Testis (tissue), 3 donors: ENCODE results near the gene GALNT11. TPM values are rescaled to one million over a fixed set of nuclear protein-coding genes. Genes with fewer than 3 reads are reported as not detected.
"Not testable (repeated sequence)": the region's sequence is repeated elsewhere in the genome, so short reads cannot be mapped to it uniquely, and the experiment has no call there.

Experiments
- DNase-seq: peaks from one replicate; pipeline ENCODE4 v3.0.0-alpha.2; 2019
- H3K27ac ChIP-seq, 2 donors: fragments of 200-600 bp; sonication (generic); one replicate each; pipeline ENCODE4 v1.5.1; 2019
- H3K27me3 ChIP-seq: fragments of 200-600 bp; sonication (generic); one replicate; pipeline ENCODE4 v1.5.1; 2019
- H3K36me3 ChIP-seq: fragments of 200-600 bp; sonication (generic); one replicate; pipeline ENCODE4 v1.5.1; 2017; ENCODE audit warnings: low read depth; ENCODE audit errors: missing control alignments
- H3K4me1 ChIP-seq: fragments of 200-600 bp; sonication (generic); one replicate; pipeline ENCODE4 v1.5.1; 2019
- H3K4me3 ChIP-seq, 2 donors: fragments of 200-600 bp; sonication (generic); one replicate each; pipeline ENCODE4 v1.5.1; 2017 to 2019
- H3K9me3 ChIP-seq: fragments of 200-600 bp; sonication (generic); one replicate; pipeline ENCODE4 v1.5.1; 2017
- POLR2A ChIP-seq: fragments of 450-650 bp; IDR thresholded peaks from one replicate; pipeline ENCODE4 v1.6.1; 2017; ENCODE audit warnings: antibody characterized with exemption, mild to moderate bottlenecking, moderate library complexity
- WGBS, 2 donors: methylation state at CpG; one replicate each; pipeline ENCODE4 v1.1.5; 2018; 5-methylcytosine and 5-hydroxymethylcytosine counted together
- intact Hi-C: fragments of 100-400 bp; cut with DNase I; formaldehyde crosslinking; loops from one replicate; pipeline ENCODE4 v1.15.1; 2023; ENCODE audit warnings: low total_unique reads
- polyA plus RNA-seq: library from polyadenylated mRNA; stranded (reverse); fragments of 350-450 nt; fragmentation: Illumina TruSeq; extraction: RNeasy Lipid Tissue Mini Kit (QIAGEN cat#74804); gene quantifications from one replicate; pipeline ENCODE4 v1.2.3, GENCODE V29; 2014; ENCODE audit warnings: low read depth, low replicate concordance; ENCODE audit not compliant: insufficient read depth
- total RNA-seq, 2 donors: library from RNA; depleted of rRNA; stranded (reverse); fragments of >200 nt; gene quantifications; one replicate each; pipeline ENCODE4 v1.2.3, GENCODE V29; 2016
- TF ChIP-seq, protein P1 (sequence below), 3 experiments: fragments of 450-650 bp in 2 of 3; fragments of 200-600 bp in 1 of 3; sonication (generic) in 1 of 3; IDR thresholded peaks; one replicate each; pipeline ENCODE4 v1.5.1; 2016 to 2019; ENCODE audit warnings: antibody characterized with exemption in 3 of 3, mild to moderate bottlenecking in 2 of 3, moderate library complexity in 1 of 3

The GALNT11 gene
- total and polyA plus RNA-seq, 3 donors from 2014 or later: 23.4 to 38.8 (median 36.2) TPM

DNA sequence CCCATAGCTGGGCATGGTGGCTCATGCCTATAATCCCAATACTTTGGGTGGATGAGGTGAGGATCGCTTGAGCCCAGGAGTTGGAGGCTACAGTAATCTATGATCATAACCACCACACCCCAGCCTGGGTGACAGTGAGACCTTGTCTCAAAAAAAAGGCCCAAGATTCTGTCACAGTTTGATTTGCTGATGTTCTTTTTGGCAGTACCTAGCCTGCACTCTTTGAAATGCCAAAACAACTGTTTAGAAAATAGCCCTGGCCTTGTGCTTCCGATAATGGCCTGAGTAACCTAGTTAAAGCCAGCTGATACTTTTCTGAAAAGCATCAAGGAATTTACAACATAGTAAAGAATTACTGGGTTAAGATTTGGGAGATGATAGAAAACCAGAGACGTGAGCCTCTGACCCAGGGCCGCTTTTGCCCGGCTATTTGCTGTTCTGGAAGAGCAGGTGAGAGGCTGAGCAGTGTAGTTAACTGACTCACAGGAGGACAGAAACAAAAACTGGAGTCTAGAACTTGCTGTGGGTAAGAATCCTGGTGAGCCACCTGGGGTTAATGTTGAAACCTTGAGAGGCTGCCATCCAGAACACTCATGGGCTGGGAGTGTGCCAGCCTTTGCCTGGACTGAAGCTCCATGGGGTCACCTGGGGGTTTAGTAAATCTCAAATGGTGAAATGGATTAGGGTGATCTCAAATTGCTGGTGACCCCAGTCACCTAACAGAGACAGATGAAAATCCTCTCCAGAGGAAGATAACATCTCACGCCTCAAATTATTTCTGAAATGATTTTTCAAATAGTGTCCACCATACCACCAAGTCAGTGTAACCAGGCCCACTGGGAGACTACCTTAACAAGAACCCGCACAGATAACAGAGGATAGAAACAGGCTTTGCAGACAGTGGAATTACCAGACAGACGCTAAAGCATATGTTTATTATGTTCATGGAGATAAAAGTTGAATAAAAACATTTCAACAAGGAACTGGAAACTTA is 51.8 kb downstream of the GALNT11 start:
- Histone ChIP-seq H3K4me3 (no peak overlapping the region), H3K9me3 (no peaks in the 10 kb centered on the region), H3K36me3 (no peaks in the 10 kb centered on the region), H3K27me3 (no peaks in the 10 kb centered on the region), H3K4me1 (peaks cover 5% of the 10 kb centered on the region), H3K27ac (no peak overlapping the region)
- TF ChIP-seq, protein P1, sequence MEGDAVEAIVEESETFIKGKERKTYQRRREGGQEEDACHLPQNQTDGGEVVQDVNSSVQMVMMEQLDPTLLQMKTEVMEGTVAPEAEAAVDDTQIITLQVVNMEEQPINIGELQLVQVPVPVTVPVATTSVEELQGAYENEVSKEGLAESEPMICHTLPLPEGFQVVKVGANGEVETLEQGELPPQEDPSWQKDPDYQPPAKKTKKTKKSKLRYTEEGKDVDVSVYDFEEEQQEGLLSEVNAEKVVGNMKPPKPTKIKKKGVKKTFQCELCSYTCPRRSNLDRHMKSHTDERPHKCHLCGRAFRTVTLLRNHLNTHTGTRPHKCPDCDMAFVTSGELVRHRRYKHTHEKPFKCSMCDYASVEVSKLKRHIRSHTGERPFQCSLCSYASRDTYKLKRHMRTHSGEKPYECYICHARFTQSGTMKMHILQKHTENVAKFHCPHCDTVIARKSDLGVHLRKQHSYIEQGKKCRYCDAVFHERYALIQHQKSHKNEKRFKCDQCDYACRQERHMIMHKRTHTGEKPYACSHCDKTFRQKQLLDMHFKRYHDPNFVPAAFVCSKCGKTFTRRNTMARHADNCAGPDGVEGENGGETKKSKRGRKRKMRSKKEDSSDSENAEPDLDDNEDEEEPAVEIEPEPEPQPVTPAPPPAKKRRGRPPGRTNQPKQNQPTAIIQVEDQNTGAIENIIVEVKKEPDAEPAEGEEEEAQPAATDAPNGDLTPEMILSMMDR (IDR thresholded peaks at IDR 0.05): no peak
- no peak for TF ChIP-seq POLR2A
- intact Hi-C loops: no loop called here
- 84 to 87% methylated on average over 8 of the region's 8 CpGs for WGBS, 2 donors
- no peak for DNase-seq

GRCh38 chr7:152078025-152078424 is 52.6 kb downstream of the GALNT11 start:
- no peaks in the 10 kb centered on the region for H3K27me3 ChIP-seq
- TF ChIP-seq POLR2A: no peak
- TF ChIP-seq, protein P1 (IDR thresholded peaks at IDR 0.05): no peak
- no peak for DNase-seq
- H3K36me3 ChIP-seq: no peaks in the 10 kb centered on the region
- no peak overlapping the region for H3K27ac ChIP-seq
- intact Hi-C loops: no loop called here
- H3K9me3 ChIP-seq: no peaks in the 10 kb centered on the region
- WGBS, 2 donors: 77 to 92% methylated on average over 6 of the region's 6 CpGs
- no peak overlapping the region for H3K4me3 ChIP-seq
- H3K4me1 ChIP-seq: peaks cover 5% of the 10 kb centered on the region

GRCh38 chr7:152078786-152079185 is 53.3 kb downstream of the GALNT11 start:
- H3K27ac ChIP-seq: no peak overlapping the region
- H3K27me3 ChIP-seq: no peaks in the 10 kb centered on the region
- no peak for DNase-seq
- no peaks in the 10 kb centered on the region for H3K9me3 ChIP-seq
- H3K4me3 ChIP-seq: no peak overlapping the region
- peaks cover 5% of the 10 kb centered on the region for H3K4me1 ChIP-seq
- H3K36me3 ChIP-seq: no peaks in the 10 kb centered on the region
- no peak for TF ChIP-seq POLR2A
- TF ChIP-seq, protein P1 (IDR thresholded peaks at IDR 0.05): no peak
- WGBS, 2 donors: 80 to 83% methylated on average over 3 of the region's 3 CpGs
- intact Hi-C loops: no loop called here

GRCh38 chr7:152081088-152081487 is 55.6 kb downstream of the GALNT11 start:
- intact Hi-C loops: no loop called here
- Histone ChIP-seq H3K9me3 (no peaks in the 10 kb centered on the region), H3K4me1 (peaks cover 5% of the 10 kb centered on the region), H3K27ac (no peak overlapping the region), H3K36me3 (no peaks in the 10 kb centered on the region), H3K27me3 (no peaks in the 10 kb centered on the region), H3K4me3 (no peak overlapping the region)
- 89 to 90% methylated on average over 4 of the region's 4 CpGs for WGBS, 2 donors
- TF ChIP-seq, protein P1 (IDR thresholded peaks at IDR 0.05): no peak
- no peak for TF ChIP-seq POLR2A
- no peak for DNase-seq

DNA sequence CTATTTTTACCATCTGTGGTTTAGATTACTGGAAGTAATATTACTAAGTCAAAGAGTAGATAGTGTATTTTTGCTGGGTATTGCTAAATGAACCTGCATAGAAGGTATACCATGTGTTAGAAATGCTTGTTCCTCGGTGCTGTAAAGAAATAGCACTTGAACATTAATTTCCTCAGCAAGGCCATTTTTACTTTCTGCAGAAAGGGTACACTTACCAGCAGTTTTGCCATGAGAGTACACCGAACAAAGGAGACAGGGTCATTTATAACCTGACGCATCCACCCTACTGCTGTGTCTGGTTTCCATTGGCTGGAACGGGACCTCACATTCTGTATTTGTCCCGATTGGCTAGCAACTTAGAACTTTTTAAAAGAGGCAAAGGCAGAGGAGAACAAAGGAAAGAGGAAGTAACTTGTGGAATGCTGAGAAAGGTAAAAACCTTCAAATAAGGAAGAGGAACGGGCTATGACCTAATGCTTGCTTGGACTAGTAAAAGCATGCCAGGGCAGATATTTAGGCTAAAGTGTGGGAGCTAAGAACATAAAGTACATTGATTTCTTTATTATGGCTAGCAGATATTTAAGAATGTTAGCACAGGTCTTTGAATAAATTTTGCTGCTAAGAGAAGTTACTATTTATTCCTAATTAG is 56.7 kb downstream of the GALNT11 start:
- H3K9me3 ChIP-seq, DNase-seq, H3K27me3 ChIP-seq, H3K4me1 ChIP-seq, H3K36me3 ChIP-seq, H3K4me3 ChIP-seq, intact Hi-C loops, H3K27ac ChIP-seq: not testable (repeated sequence)
- 93 to 98% methylated on average over 6 of the region's 6 CpGs for WGBS, 2 donors
